Breast epithelium (tissue), 4 donors: Measurements from ENCODE around the gene GPS2. TPM values are rescaled to one million over a fixed set of nuclear protein-coding genes. Genes with fewer than 3 reads are reported as not detected.

Experiments used
- DNase-seq, 2 donors: peaks; one replicate each; pipeline ENCODE4 v3.0.0-alpha.2; 2019; ENCODE audit warnings: low spot score in 2 of 2
- H3K27ac ChIP-seq, 2 donors: fragments of 200-600 bp; sonication (generic) in 1 of 2; one replicate each; pipeline ENCODE4 v1.5.1; 2016 to 2019; ENCODE audit warnings: mild to moderate bottlenecking in 1 of 2
- H3K27me3 ChIP-seq, 2 donors: fragments of 200-600 bp; sonication (generic) in 1 of 2; one replicate each; pipeline versions ENCODE4 v1.5.1 to v1.6.0; 2017 to 2019; ENCODE audit warnings: control low read depth in 1 of 2, mild to moderate bottlenecking in 1 of 2
- H3K36me3 ChIP-seq: fragments of 200-600 bp; one replicate; pipeline ENCODE4 v1.5.1; 2019
- H3K4me1 ChIP-seq, 2 donors: fragments of 200-600 bp; sonication (generic); one replicate each; pipeline ENCODE4 v1.5.1; 2016 to 2019; ENCODE audit warnings: control low read depth in 1 of 2
- H3K4me3 ChIP-seq, 3 donors: fragments of 200-600 bp; sonication (generic); 1 replicate in 2 of 3; 2 replicates in 1 of 3; pipeline ENCODE4 v1.5.1; 2016 to 2019; ENCODE audit warnings: mild to moderate bottlenecking in 3 of 3, moderate library complexity in 2 of 3
- H3K9me3 ChIP-seq, 2 donors: fragments of 200-600 bp; sonication (generic) in 1 of 2; one replicate each; pipeline ENCODE4 v1.5.1; 2016 to 2019; ENCODE audit warnings: control low read depth in 1 of 2
- CTCF ChIP-seq, 3 donors: fragments of 450-650 bp; IDR thresholded peaks; one replicate each; pipeline ENCODE4 v1.5.1; 2016 to 2017; ENCODE audit warnings: antibody characterized with exemption in 3 of 3, mild to moderate bottlenecking in 3 of 3, moderate library complexity in 3 of 3
- POLR2A ChIP-seq: fragments of 450-650 bp; IDR thresholded peaks from one replicate; pipeline ENCODE4 v1.6.1; 2016; ENCODE audit warnings: antibody characterized with exemption, mild to moderate bottlenecking, moderate library complexity
- POLR2AphosphoS5 ChIP-seq, 3 donors: sonication (generic); formaldehyde crosslinking; IDR thresholded peaks; one replicate each; pipeline ENCODE4 v1.6.1; 2017; ENCODE audit warnings: antibody characterized with exemption in 3 of 3
- intact Hi-C: fragments of 100-400 bp; cut with DNase I; formaldehyde crosslinking; loops from one replicate; pipeline ENCODE4 v1.15.1; 2023; ENCODE audit warnings: low total_unique reads
- total RNA-seq, 3 donors: library from RNA; depleted of rRNA; stranded (reverse); fragments of >200 nt; gene quantifications; one replicate each; pipeline ENCODE4 v1.1.0, GENCODE V29; 2016

The GPS2 gene
- total RNA-seq, 3 donors from 2014 or later: 77.3 to 109 (median 84.2) TPM

GRCh38 chr17:7304179-7304578 is 11.0 kb downstream of the GPS2 start:
- TF ChIP-seq CTCF (IDR thresholded peaks at IDR 0.05) (no peak), POLR2A (no peak)
- H3K27me3 ChIP-seq: no peaks in the 10 kb centered on the region
- H3K4me3 ChIP-seq: no peak overlapping the region
- no peak for DNase-seq
- intact Hi-C loops: no loop called here
- no peak overlapping the region for H3K27ac ChIP-seq
- no peaks in the 10 kb centered on the region for H3K36me3 ChIP-seq
- H3K4me1 ChIP-seq: peaks cover 0 to 5% of the 10 kb centered on the region in 2 donors
- H3K9me3 ChIP-seq: no peaks in the 10 kb centered on the region

GRCh38 chr17:7296189-7296861 is 18.8 kb downstream of the GPS2 start:
- no peaks in the 10 kb centered on the region for H3K36me3 ChIP-seq
- DNase-seq: peak; percentile 63 to 75
- peaks cover 4% of the 10 kb centered on the region in 2 donors for H3K4me1 ChIP-seq
- intact Hi-C loops: no loop called here
- H3K27me3 ChIP-seq: no peaks in the 10 kb centered on the region
- peak overlapping the region in 2 of 3 donors; percentile 34 to 54 for H3K4me3 ChIP-seq
- peak overlapping the region; percentile 12 to 26 for H3K27ac ChIP-seq
- TF ChIP-seq CTCF (IDR thresholded peaks at IDR 0.05): peak; percentile 72 to 96 (median 91)
- TF ChIP-seq POLR2A: no peak
- TF ChIP-seq POLR2AphosphoS5 (IDR thresholded peaks at IDR 0.05): peak; percentile 15 to 59 (median 40)
- no peaks in the 10 kb centered on the region for H3K9me3 ChIP-seq

DNA sequence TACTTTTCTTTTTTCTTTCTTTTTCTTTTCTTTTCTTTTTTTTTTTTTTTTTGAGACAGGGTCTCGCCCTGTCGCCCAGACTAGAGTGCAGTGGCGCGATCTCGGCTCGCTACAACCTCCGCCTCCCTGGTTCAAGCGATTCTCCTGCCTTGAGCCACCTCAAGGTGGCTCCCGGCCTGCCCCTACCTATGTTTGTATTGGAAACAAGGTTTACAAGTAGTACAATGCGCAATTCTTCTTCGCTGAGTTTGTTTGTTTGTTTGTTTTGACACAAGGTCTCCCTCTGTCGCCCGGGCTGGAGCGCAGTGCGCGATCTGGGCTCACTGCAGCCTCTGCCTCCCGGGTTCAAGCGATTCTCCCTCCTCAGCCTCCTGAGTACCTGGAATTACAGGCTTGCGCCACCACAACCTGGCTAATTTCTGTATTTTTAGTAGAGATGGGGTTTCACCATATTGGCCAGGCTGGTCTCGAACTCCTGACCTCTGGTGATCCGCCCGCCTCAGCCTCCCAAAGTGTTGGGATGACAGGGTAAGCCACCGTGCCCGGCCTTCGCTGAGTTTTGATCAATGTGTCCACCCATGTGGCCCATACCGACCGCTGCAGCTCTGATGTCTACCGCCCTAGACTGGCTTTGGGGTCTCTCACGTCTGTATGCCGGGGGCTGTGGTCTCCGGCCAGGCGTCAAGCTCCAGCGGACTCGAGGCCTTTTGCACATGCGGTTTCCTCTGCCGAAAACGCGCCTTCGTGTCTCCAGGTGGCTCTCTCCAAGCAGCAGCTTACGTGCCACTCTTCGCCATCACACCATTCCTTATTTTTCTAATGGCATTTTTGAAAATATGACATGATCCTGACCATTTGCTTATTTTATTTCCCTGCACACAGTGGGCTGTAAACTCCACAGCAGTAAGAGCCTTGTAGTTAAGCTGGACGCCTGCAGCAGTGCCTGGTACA is 19.7 kb downstream of the GPS2 start:
- Histone ChIP-seq H3K9me3 (no peaks in the 10 kb centered on the region), H3K27ac (peak overlapping the region; percentile 26 to 29), H3K27me3 (no peaks in the 10 kb centered on the region), H3K4me3 (peak overlapping the region in 2 of 3 donors; percentile 46 to 58), H3K36me3 (no peaks in the 10 kb centered on the region), H3K4me1 (peaks cover 4% of the 10 kb centered on the region in 2 donors)
- DNase-seq: no peak
- TF ChIP-seq CTCF (IDR thresholded peaks at IDR 0.05) (peak in 1 of 3 donors; percentile 17), POLR2A (no peak), POLR2AphosphoS5 (IDR thresholded peaks at IDR 0.05) (no peak)
- intact Hi-C loops: loop anchor here (2.0 kb wide), 1 partner anchor 15 kb away; the partner anchor contains the start of gene SLC2A4

DNA sequence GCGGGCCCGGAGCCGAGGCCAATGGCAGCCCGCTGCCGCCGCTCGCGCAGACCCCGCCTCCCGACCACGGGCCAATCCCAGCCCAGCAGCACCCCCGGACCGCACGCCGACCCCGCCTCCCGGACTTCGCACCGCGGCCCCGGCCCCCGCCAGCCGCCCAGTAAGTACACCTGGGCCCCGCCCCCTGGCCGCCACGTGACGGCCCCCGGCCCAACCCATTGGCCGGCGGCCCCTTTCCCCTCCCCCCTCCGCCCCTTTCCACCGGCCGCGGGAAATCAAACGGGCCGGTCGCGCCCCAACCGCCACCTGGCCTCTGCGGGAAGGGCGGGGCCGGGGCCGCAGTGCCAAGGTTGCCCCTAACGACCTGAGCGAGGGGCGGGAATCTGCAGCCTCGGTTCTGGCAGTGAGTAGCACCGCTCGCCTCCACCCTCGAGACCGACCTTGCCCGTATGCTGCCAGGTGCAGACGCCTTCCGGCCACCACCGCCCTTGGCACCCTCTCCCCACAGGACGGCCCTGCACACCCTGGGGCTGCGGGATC is 20.5 kb downstream of the GPS2 start, which contains the start of gene YBX2:
TSS of gene YBX2 (minus strand) at position 26 of the 540 bp plus-strand sequence. CDS start 139 bp downstream, outside the sequence.
- Histone ChIP-seq H3K4me3 (peak within 1 kb of the TSS; percentile 0 to 58 (median 46)), H3K36me3 (no peaks in the 10 kb centered on the region), H3K9me3 (no peaks in the 10 kb centered on the region), H3K4me1 (peaks cover 4% of the 10 kb centered on the region in 2 donors), H3K27ac (peak within 1 kb of the TSS; percentile 63 to 71), H3K27me3 (no peaks in the 10 kb centered on the region)
- intact Hi-C loops: loop anchor here (2.0 kb wide), 1 partner anchor 14 kb away; the partner anchor contains the start of gene SLC2A4
- DNase-seq: peak; percentile 77 to 83
- TF ChIP-seq POLR2AphosphoS5 (IDR thresholded peaks at IDR 0.05) (no peak), POLR2A (no peak), CTCF (IDR thresholded peaks at IDR 0.05) (no peak)
